Heart right ventricle (tissue), 16 donors: ENCODE measurements around the gene IMMP2L. TPM values are rescaled to one million over a fixed set of nuclear protein-coding genes. Genes with fewer than 3 reads are reported as not detected.

ENCODE experiments used
- ATAC-seq, 8 donors: fragments of 200-7000 bp; cut with Tn5 transposase; one replicate each; pipeline ENCODE4 v1.9.1; 2020; ENCODE audit warnings: mild to moderate bottlenecking in 8 of 8, moderate library complexity in 8 of 8, moderate number of reproducible peaks in 1 of 8
- DNase-seq, 2 donors: peaks; one replicate each; pipeline ENCODE4 v3.0.0-alpha.2; 2020
- H3K27ac ChIP-seq, 10 donors: fragments of 200-600 bp; sonication (generic) in 2 of 10; one replicate each; pipeline versions ENCODE4 v1.5.0 to v1.8.0; 2020 to 2022; ENCODE audit warnings: mild to moderate bottlenecking in 3 of 10
- H3K27me3 ChIP-seq, 7 donors: fragments of 200-600 bp; one replicate each; pipeline ENCODE4 v1.8.0; 2021 to 2022; ENCODE audit warnings: mild to moderate bottlenecking in 2 of 7
- H3K36me3 ChIP-seq, 9 donors: fragments of 200-600 bp; sonication (generic) in 1 of 9; one replicate each; pipeline versions ENCODE4 v1.5.0 to v1.8.0; 2020 to 2022; ENCODE audit warnings: mild to moderate bottlenecking in 2 of 9
- H3K4me1 ChIP-seq, 9 donors: fragments of 200-600 bp; sonication (generic) in 1 of 9; one replicate each; pipeline versions ENCODE4 v1.5.0 to v1.8.0; 2020 to 2022; ENCODE audit warnings: mild to moderate bottlenecking in 4 of 9
- H3K4me3 ChIP-seq, 10 donors: fragments of 200-600 bp; sonication (generic) in 2 of 10; one replicate each; pipeline versions ENCODE4 v1.5.0 to v1.8.0; 2020 to 2022; ENCODE audit warnings: mild to moderate bottlenecking in 7 of 10, moderate library complexity in 2 of 10
- H3K9me3 ChIP-seq, 11 donors: fragments of 200-600 bp in 10 of 11; sonication (generic) in 2 of 11; one replicate each; pipeline versions ENCODE4 v1.5.0 to v1.8.0; 2013 to 2022; ENCODE audit warnings: mild to moderate bottlenecking in 2 of 11, control low read depth in 1 of 11, moderate library complexity in 1 of 11
- WGBS, 2 donors: extraction: QIAGEN DNeasy Blood & Tissue Kit; methylation state at CpG; one replicate each; pipeline ENCODE4 v1.1.7; 2013; ENCODE audit warnings: inconsistent platforms in 1 of 2; 5-methylcytosine and 5-hydroxymethylcytosine counted together
- intact Hi-C, 10 donors: fragments of 100-400 bp; cut with DNase I; formaldehyde crosslinking; loops; one replicate each; pipeline versions ENCODE4 v1.11.1 to v1.14.2; 2022
- polyA plus RNA-seq, 2 donors: library from polyadenylated mRNA; stranded (reverse); fragments of 200-250 nt; gene quantifications; one replicate each; pipeline ENCODE4 v1.2.3, GENCODE V29; 2013
- total RNA-seq, 10 donors: library from RNA; stranded (reverse); fragmentation: NEBNext Ultra II Directional in 3 of 10; extraction: Animal tissue kit (Norgen Biotek cat#: 25700) in 3 of 10; gene quantifications; one replicate each; pipeline versions ENCODE4 v1.2.1 to v1.2.4, GENCODE V29; 2021 to 2023
- TF ChIP-seq, protein P1 (sequence below), 9 donors: fragments of 200-600 bp; sonication (generic) in 2 of 9; IDR thresholded peaks; one replicate each; pipeline versions ENCODE4 v1.5.0 to v1.8.0; 2021 to 2022; ENCODE audit warnings: antibody characterized with exemption in 9 of 9, mild to moderate bottlenecking in 5 of 9, moderate library complexity in 1 of 9
- donor health status: Arrhythmogenic right ventricular cardiomyopathy.
- donor health status: ischemic (EF 13 %, LVEDD 7.1; RV severe dilation, severe dysfunction).
- donor health status: healthy with polysubstance abuse.
- donor health status: DM: no; HTN: yes; CAD: no.
- donor health status: DM: no; HTN: no; CAD: no.
- donor health status: ischemic (EF 25% LVEDD 6.9; RV normal size, moderate dysfunction).
- donor health status: ischemic (EF 25% LVEDD 5.7; RV mildly dilated, moderate dysfunction).
- donor health status: healthy.
- donor health status: DM: yes; HTN: yes; CAD: no.
- donor health status: Ischemic cardiomyopathy.
- donor health status: ischemic (EF 35%, LVEDD 5.7; RV mildly dilated, moderate dysfunction).
- donor health status: nonischemic (EF 11% LVEDD 7.7; RV severe dilation, severe dysfunction).
- donor health status: DM: yes; HTN: yes; CAD: no.
- donor health status: PGD.
- donor health status: ischemic (EF 29% LVEDD 5.4; RV normal size, mild dysfunction).
- donor health status: nonischemic (EF 23%, LVEDD 6.1; RV moderate dilation, normal function).

Gene IMMP2L
- total and polyA plus RNA-seq, 12 donors, result 4.3 to 20.8 (median 17.3) TPM

GRCh38 chr7:110786328-110786965 lies 775.8 kb downstream of the IMMP2L start:
- Histone ChIP-seq H3K4me3 (no peak overlapping the region), H3K27me3 (no peaks in the 10 kb centered on the region), H3K4me1 (peaks cover 0 to 10% (median 0%) of the 10 kb centered on the region in 9 donors), H3K9me3 (no peaks in the 10 kb centered on the region), H3K36me3 (no peaks in the 10 kb centered on the region), H3K27ac (no peak overlapping the region)
- TF ChIP-seq, protein P1, sequence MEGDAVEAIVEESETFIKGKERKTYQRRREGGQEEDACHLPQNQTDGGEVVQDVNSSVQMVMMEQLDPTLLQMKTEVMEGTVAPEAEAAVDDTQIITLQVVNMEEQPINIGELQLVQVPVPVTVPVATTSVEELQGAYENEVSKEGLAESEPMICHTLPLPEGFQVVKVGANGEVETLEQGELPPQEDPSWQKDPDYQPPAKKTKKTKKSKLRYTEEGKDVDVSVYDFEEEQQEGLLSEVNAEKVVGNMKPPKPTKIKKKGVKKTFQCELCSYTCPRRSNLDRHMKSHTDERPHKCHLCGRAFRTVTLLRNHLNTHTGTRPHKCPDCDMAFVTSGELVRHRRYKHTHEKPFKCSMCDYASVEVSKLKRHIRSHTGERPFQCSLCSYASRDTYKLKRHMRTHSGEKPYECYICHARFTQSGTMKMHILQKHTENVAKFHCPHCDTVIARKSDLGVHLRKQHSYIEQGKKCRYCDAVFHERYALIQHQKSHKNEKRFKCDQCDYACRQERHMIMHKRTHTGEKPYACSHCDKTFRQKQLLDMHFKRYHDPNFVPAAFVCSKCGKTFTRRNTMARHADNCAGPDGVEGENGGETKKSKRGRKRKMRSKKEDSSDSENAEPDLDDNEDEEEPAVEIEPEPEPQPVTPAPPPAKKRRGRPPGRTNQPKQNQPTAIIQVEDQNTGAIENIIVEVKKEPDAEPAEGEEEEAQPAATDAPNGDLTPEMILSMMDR (IDR thresholded peaks at IDR 0.05), result no peak
- WGBS, 2 donors, result 36 to 41% methylated on average over 3 of the region's 3 CpGs
- intact Hi-C loops, result no loop called here
- ATAC-seq (no peak), DNase-seq (no peak)

- TF ChIP-seq, protein P1 (IDR thresholded peaks at IDR 0.05), result no peak
- peaks cover 0 to 10% (median 0%) of the 10 kb centered on the region in 9 donors for H3K4me1 ChIP-seq
- H3K27me3 ChIP-seq, result no peaks in the 10 kb centered on the region
- H3K4me3 ChIP-seq, result no peak overlapping the region
- H3K27ac ChIP-seq, result no peak overlapping the region
- 94 to 98% methylated on average over 1 of the region's 1 CpG for WGBS, 2 donors
- H3K36me3 ChIP-seq, result no peaks in the 10 kb centered on the region
- no peaks in the 10 kb centered on the region for H3K9me3 ChIP-seq
- ATAC-seq (no peak), DNase-seq (no peak)
- intact Hi-C loops, result no loop called here
Measured at GRCh38 chr7:110784749-110785148, 777.5 kb downstream of the IMMP2L start.

DNA sequence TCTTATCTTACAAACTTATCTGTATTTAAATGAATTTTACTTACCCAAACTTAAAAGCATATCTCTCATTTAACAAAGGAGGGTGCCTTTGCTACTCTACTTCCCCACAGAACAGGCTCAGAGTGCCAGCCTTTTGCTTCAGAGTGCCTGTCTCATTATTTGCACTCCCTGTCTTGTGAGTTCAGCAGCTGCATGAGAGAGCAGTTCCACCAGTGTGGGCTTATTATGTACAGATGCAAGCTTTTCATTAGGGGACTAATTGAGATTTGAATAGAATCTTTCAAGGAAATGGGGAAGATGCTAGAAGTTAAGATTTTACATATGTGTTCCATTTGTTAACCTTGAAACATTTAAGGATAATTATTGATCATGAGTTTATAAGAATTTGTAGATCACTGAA lies 781.6 kb downstream of the IMMP2L start:
- DNase-seq (no peak), ATAC-seq (no peak)
- H3K4me3 ChIP-seq, result no peak overlapping the region
- no peaks in the 10 kb centered on the region for H3K4me1 ChIP-seq
- TF ChIP-seq, protein P1 (IDR thresholded peaks at IDR 0.05), result no peak
- intact Hi-C loops, result no loop called here
- no peaks in the 10 kb centered on the region for H3K9me3 ChIP-seq
- H3K27ac ChIP-seq, result no peak overlapping the region
- H3K36me3 ChIP-seq, result no peaks in the 10 kb centered on the region
- H3K27me3 ChIP-seq, result no peaks in the 10 kb centered on the region

- H3K4me3 ChIP-seq, result no peak overlapping the region
- no peak for ATAC-seq
- TF ChIP-seq, protein P1 (IDR thresholded peaks at IDR 0.05), result no peak
- H3K36me3 ChIP-seq, result no peaks in the 10 kb centered on the region
- no peaks in the 10 kb centered on the region for H3K4me1 ChIP-seq
- no peak overlapping the region for H3K27ac ChIP-seq
- intact Hi-C loops, result no loop called here
- no peaks in the 10 kb centered on the region for H3K9me3 ChIP-seq
- 92 to 95% methylated on average over 3 of the region's 3 CpGs for WGBS, 2 donors
- no peaks in the 10 kb centered on the region for H3K27me3 ChIP-seq
- no peak for DNase-seq
Measured at GRCh38 chr7:110779339-110779738, 783.0 kb downstream of the IMMP2L start.
